ENCODE measurements around the gene RSPH9.

RSPH9 gene

GRCh38 chr6:43644940-43645612 is at the start of gene RSPH9:
RSPH9 (plus strand) TSS chr6:43645036; CDS start chr6:43645099, 63 bp downstream.
- DNase-seq, result peak; percentile 80

GRCh38 chr6:43600595-43600994 is 44.2 kb upstream of the RSPH9 start:
- DNase-seq, result no peak

- DNase-seq, result no peak
Measured at GRCh38 chr6:43604174-43604573, 40.7 kb upstream of the RSPH9 start.

- no peak for DNase-seq
Measured at GRCh38 chr6:43606019-43606418, 38.8 kb upstream of the RSPH9 start.

- peak; percentile 75 for DNase-seq
Measured at GRCh38 chr6:43608310-43608763, 36.5 kb upstream of the RSPH9 start.

- no peak for DNase-seq
Measured at GRCh38 chr6:43608807-43609206, 36.0 kb upstream of the RSPH9 start.

GRCh38 chr6:43609402-43609801 is 35.4 kb upstream of the RSPH9 start:
- DNase-seq, result no peak

GRCh38 chr6:43610431-43610830 is 34.4 kb upstream of the RSPH9 start:
- DNase-seq, result no peak

- DNase-seq, result no peak
Measured at GRCh38 chr6:43613721-43614395, 31.0 kb upstream of the RSPH9 start.

GRCh38 chr6:43614396-43614730 is 30.5 kb upstream of the RSPH9 start:
- DNase-seq, result no peak

GRCh38 chr6:43616725-43617472 is 27.9 kb upstream of the RSPH9 start:
- no peak for DNase-seq

- no peak for DNase-seq
Measured at GRCh38 chr6:43621078-43621835, 23.6 kb upstream of the RSPH9 start.

GRCh38 chr6:43621836-43622180 is 23.0 kb upstream of the RSPH9 start:
- no peak for DNase-seq

GRCh38 chr6:43622541-43622940 is 22.3 kb upstream of the RSPH9 start:
- no peak for DNase-seq

- no peak for DNase-seq
Measured at GRCh38 chr6:43623880-43624785, 20.7 kb upstream of the RSPH9 start.

- no peak for DNase-seq
Measured at GRCh38 chr6:43624786-43625288, 20.0 kb upstream of the RSPH9 start.

- DNase-seq, result no peak
Measured at GRCh38 chr6:43625393-43625992, 19.3 kb upstream of the RSPH9 start.

- peak; percentile 16 for DNase-seq
Measured at GRCh38 chr6:43627008-43627825, 17.6 kb upstream of the RSPH9 start.

GRCh38 chr6:43628393-43629103 is 16.3 kb upstream of the RSPH9 start:
- peak; percentile 68 for DNase-seq

GRCh38 chr6:43629104-43629504 is 15.7 kb upstream of the RSPH9 start, which contains the start of gene GTPBP2:
GTPBP2 (minus strand) TSS chr6:43629264; CDS start chr6:43629162, 102 bp downstream.
- DNase-seq, result peak; percentile 98
